Measurements from ENCODE around the gene RCCD1. TPM values are rescaled to one million over a fixed set of nuclear protein-coding genes. Genes with fewer than 3 reads are reported as not detected.
"Not testable (repeated sequence)": the region's sequence is repeated elsewhere in the genome, so short reads cannot be mapped to it uniquely, and the experiment has no call there.

RCCD1 gene
- total RNA-seq, 1 donor from 2014 or later = 11.5 TPM

DNA sequence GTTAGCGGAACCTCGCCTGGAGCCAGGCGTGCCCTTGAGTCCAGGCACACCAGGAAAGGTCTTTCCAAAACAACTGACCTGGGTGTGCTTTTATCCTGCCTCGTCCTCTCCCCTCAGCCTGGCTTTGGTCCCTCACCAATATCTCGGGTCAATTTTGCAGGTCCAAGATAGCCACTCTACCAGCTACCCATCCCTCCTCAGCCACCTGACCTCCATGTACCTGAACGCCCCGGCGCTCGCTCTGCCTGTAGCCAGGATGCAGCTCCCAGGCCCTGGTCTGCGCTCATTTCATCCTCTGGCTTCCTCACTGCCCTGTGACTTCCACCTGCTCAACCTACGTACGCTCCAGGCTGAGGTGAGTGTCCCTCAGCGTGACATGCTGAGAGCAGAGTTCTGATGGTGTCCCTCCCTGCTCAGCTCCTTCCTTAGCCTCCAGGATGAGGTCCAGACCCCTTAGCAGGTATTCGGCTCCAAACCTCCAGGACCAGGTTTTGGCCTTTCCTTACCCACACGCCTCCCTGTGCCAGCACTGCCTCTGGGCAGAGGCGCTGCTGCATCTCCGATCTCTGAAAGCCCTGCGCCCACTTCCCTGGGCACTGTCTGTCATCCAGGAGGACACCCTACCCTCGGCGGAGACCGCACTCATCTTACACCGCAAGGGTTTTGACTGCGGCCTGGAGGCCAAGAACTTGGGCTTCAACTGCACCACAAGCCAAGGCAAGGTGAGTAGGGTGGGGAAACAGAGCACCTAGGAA, 36.5 kb upstream of the RCCD1 start:
- H3K36me3 ChIP-seq (ENCODE audit: control insufficient read depth in 3 of 3, insufficient read depth in 3 of 3, low read length in 3 of 3) = peaks cover 68 to 74% (median 69%) of the 10 kb centered on the region in 3 donors
- H3K27ac ChIP-seq (ENCODE audit: low read depth, low read length) = no peak overlapping the region

GRCh38 chr15:90918835-90919234, 35.8 kb upstream of the RCCD1 start:
- H3K4me3 ChIP-seq (ENCODE audit: low read length in 3 of 3) = no peak overlapping the region
- no peak overlapping the region for H3K9ac ChIP-seq (ENCODE audit: low read depth in 1 of 3, low read length in 3 of 3)
- H3K27me3 ChIP-seq (ENCODE audit: control insufficient read depth in 3 of 3, insufficient read depth in 3 of 3, low read length in 3 of 3) = no peaks in the 10 kb centered on the region
- no peak overlapping the region for H3K27ac ChIP-seq (ENCODE audit: low read depth, low read length)
- H3K9me3 ChIP-seq (ENCODE audit: control insufficient read depth in 3 of 3, low read length in 3 of 3) = no peaks in the 10 kb centered on the region
- peaks cover 20 to 47% (median 45%) of the 10 kb centered on the region in 3 donors for H3K4me1 ChIP-seq (ENCODE audit: control insufficient read depth in 3 of 3, insufficient read depth in 3 of 3, low read length in 3 of 3)
- H3K36me3 ChIP-seq (ENCODE audit: control insufficient read depth in 3 of 3, insufficient read depth in 3 of 3, low read length in 3 of 3) = peaks cover 62 to 70% (median 63%) of the 10 kb centered on the region in 3 donors

More for the DNA sequence above, 36.5 kb upstream of the RCCD1 start:
- Histone ChIP-seq H3K27me3 (ENCODE audit: control insufficient read depth in 3 of 3, insufficient read depth in 3 of 3, low read length in 3 of 3) (no peaks in the 10 kb centered on the region), H3K9ac (ENCODE audit: low read depth in 1 of 3, low read length in 3 of 3) (peak overlapping the region in 2 of 3 donors; percentile 43 to 82), H3K4me3 (ENCODE audit: low read length in 3 of 3) (no peak overlapping the region), H3K9me3 (ENCODE audit: control insufficient read depth in 3 of 3, low read length in 3 of 3) (no peaks in the 10 kb centered on the region), H3K4me1 (ENCODE audit: control insufficient read depth in 3 of 3, insufficient read depth in 3 of 3, low read length in 3 of 3) (peaks cover 20 to 49% (median 48%) of the 10 kb centered on the region in 3 donors)

- Histone ChIP-seq H3K4me3 (ENCODE audit: low read length in 3 of 3) (no peak overlapping the region), H3K4me1 (ENCODE audit: control insufficient read depth in 3 of 3, insufficient read depth in 3 of 3, low read length in 3 of 3) (peaks cover 0 to 18% (median 17%) of the 10 kb centered on the region in 3 donors), H3K27ac (ENCODE audit: low read depth, low read length) (no peak overlapping the region), H3K27me3 (ENCODE audit: control insufficient read depth in 3 of 3, insufficient read depth in 3 of 3, low read length in 3 of 3) (no peaks in the 10 kb centered on the region), H3K36me3 (ENCODE audit: control insufficient read depth in 3 of 3, insufficient read depth in 3 of 3, low read length in 3 of 3) (peaks cover 44 to 48% (median 45%) of the 10 kb centered on the region in 3 donors), H3K9me3 (ENCODE audit: control insufficient read depth in 3 of 3, low read length in 3 of 3) (no peaks in the 10 kb centered on the region), H3K9ac (ENCODE audit: low read depth in 1 of 3, low read length in 3 of 3) (no peak overlapping the region)
Measured at GRCh38 chr15:90921887-90922286, 32.8 kb upstream of the RCCD1 start.

DNA sequence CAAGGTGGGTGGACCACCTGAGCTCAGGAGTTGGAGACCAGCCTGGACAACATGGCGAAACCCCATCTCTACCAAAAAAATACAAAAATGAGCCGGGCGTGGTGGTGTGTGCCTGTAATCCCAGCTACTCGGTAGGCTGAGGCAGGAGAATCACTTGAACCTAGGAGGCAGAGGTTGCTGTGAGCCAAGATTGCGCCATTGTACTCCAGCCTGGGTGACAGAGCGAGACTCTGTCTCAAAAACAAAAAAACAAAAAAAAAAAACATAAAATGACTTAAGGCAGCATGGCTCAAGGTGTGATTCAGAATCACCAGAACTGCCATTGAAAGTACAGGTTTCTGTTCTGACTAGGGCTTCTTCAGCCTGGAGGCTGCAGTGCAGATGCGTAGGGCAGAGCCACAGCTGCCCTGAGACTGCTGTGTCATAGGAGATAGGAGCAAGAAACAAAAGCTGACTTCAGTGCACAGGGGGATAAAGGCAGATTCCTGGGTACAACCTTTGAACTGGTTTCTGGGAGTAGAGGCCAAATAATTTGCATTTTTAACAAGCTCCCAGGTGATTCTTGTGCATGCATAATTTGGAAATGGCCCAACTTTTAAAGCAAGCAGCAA, 31.9 kb upstream of the RCCD1 start:
- peaks cover 36 to 39% (median 36%) of the 10 kb centered on the region in 3 donors for H3K36me3 ChIP-seq (ENCODE audit: control insufficient read depth in 3 of 3, insufficient read depth in 3 of 3, low read length in 3 of 3)
- not testable (repeated sequence) for H3K27me3 ChIP-seq (ENCODE audit: control insufficient read depth in 3 of 3, insufficient read depth in 3 of 3, low read length in 3 of 3); H3K27ac ChIP-seq (ENCODE audit: low read depth, low read length); H3K9ac ChIP-seq (ENCODE audit: low read depth in 1 of 3, low read length in 3 of 3); H3K9me3 ChIP-seq (ENCODE audit: control insufficient read depth in 3 of 3, low read length in 3 of 3); H3K4me3 ChIP-seq (ENCODE audit: low read length in 3 of 3); H3K4me1 ChIP-seq (ENCODE audit: control insufficient read depth in 3 of 3, insufficient read depth in 3 of 3, low read length in 3 of 3)

- Histone ChIP-seq H3K36me3 (ENCODE audit: control insufficient read depth in 3 of 3, insufficient read depth in 3 of 3, low read length in 3 of 3) (peaks cover 21 to 24% (median 23%) of the 10 kb centered on the region in 3 donors), H3K9me3 (ENCODE audit: control insufficient read depth in 3 of 3, low read length in 3 of 3) (no peaks in the 10 kb centered on the region), H3K27ac (ENCODE audit: low read depth, low read length) (no peak overlapping the region), H3K27me3 (ENCODE audit: control insufficient read depth in 3 of 3, insufficient read depth in 3 of 3, low read length in 3 of 3) (no peaks in the 10 kb centered on the region), H3K4me1 (ENCODE audit: control insufficient read depth in 3 of 3, insufficient read depth in 3 of 3, low read length in 3 of 3) (peaks cover 3 to 8% (median 5%) of the 10 kb centered on the region in 3 donors), H3K9ac (ENCODE audit: low read depth in 1 of 3, low read length in 3 of 3) (no peak overlapping the region), H3K4me3 (ENCODE audit: low read length in 3 of 3) (no peak overlapping the region)
Measured at GRCh38 chr15:90924375-90924774, 30.3 kb upstream of the RCCD1 start.

GRCh38 chr15:90926766-90927165, 27.9 kb upstream of the RCCD1 start:
- not testable (repeated sequence) for H3K27ac ChIP-seq (ENCODE audit: low read depth, low read length); H3K27me3 ChIP-seq (ENCODE audit: control insufficient read depth in 3 of 3, insufficient read depth in 3 of 3, low read length in 3 of 3); H3K36me3 ChIP-seq (ENCODE audit: control insufficient read depth in 3 of 3, insufficient read depth in 3 of 3, low read length in 3 of 3); H3K9ac ChIP-seq (ENCODE audit: low read depth in 1 of 3, low read length in 3 of 3); H3K9me3 ChIP-seq (ENCODE audit: control insufficient read depth in 3 of 3, low read length in 3 of 3); H3K4me3 ChIP-seq (ENCODE audit: low read length in 3 of 3)
- H3K4me1 ChIP-seq (ENCODE audit: control insufficient read depth in 3 of 3, insufficient read depth in 3 of 3, low read length in 3 of 3) = peaks cover 17 to 20% (median 20%) of the 10 kb centered on the region in 3 donors

- H3K4me1 ChIP-seq (ENCODE audit: control insufficient read depth in 3 of 3, insufficient read depth in 3 of 3, low read length in 3 of 3) = peaks cover 27 to 31% (median 30%) of the 10 kb centered on the region in 3 donors
- H3K4me3 ChIP-seq (ENCODE audit: low read length in 3 of 3); H3K9me3 ChIP-seq (ENCODE audit: control insufficient read depth in 3 of 3, low read length in 3 of 3); H3K36me3 ChIP-seq (ENCODE audit: control insufficient read depth in 3 of 3, insufficient read depth in 3 of 3, low read length in 3 of 3); H3K9ac ChIP-seq (ENCODE audit: low read depth in 1 of 3, low read length in 3 of 3); H3K27ac ChIP-seq (ENCODE audit: low read depth, low read length); H3K27me3 ChIP-seq (ENCODE audit: control insufficient read depth in 3 of 3, insufficient read depth in 3 of 3, low read length in 3 of 3): not testable (repeated sequence)
Measured at GRCh38 chr15:90928106-90928505, 26.6 kb upstream of the RCCD1 start.

DNA sequence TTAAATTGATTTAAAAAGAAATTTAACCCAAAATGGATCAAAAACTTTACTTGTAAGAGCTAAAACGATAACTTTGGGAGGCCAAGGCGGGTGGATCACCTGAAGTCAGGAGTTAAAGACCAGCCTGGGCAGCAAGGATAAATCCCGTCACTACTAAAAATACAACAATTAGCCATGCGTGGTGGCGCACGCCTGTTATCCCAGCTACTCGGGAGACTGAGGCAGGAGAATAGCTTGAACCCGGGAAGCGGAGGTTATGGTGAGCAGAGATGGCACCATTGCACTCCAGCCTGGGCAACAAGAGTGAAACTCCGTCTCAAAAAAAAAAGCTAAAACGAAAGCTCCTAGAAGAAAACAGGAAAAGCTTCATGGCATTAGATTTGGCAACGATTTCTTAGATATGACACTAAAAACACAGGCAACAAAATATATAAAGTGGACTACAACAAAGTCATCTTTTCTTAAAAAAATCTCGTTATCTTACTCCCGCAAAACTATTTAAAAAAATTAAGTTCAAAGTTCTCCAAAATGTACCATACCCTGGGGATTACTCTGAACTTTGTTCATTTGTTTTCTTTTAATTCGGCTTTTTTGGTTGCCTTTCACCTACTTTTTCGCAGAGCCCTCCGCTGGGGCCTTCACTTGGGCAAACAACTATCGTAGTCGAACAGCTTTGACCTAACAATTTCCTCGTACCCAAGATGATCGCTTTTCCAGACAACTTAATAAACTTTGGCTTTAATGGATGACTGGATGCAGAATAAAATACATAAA, 25.3 kb upstream of the RCCD1 start:
- peak overlapping the region; percentile 85 to 90 (median 88) for H3K9ac ChIP-seq (ENCODE audit: low read depth in 1 of 3, low read length in 3 of 3)
- H3K36me3 ChIP-seq (ENCODE audit: control insufficient read depth in 3 of 3, insufficient read depth in 3 of 3, low read length in 3 of 3) = no peaks in the 10 kb centered on the region
- H3K4me3 ChIP-seq (ENCODE audit: low read length in 3 of 3) = peak overlapping the region; percentile 84 to 89 (median 87)
- peaks cover 34 to 36% (median 35%) of the 10 kb centered on the region in 3 donors for H3K4me1 ChIP-seq (ENCODE audit: control insufficient read depth in 3 of 3, insufficient read depth in 3 of 3, low read length in 3 of 3)
- peak overlapping the region; percentile 87 for H3K27ac ChIP-seq (ENCODE audit: low read depth, low read length)
- H3K27me3 ChIP-seq (ENCODE audit: control insufficient read depth in 3 of 3, insufficient read depth in 3 of 3, low read length in 3 of 3) = no peaks in the 10 kb centered on the region
- H3K9me3 ChIP-seq (ENCODE audit: control insufficient read depth in 3 of 3, low read length in 3 of 3) = no peaks in the 10 kb centered on the region

DNA sequence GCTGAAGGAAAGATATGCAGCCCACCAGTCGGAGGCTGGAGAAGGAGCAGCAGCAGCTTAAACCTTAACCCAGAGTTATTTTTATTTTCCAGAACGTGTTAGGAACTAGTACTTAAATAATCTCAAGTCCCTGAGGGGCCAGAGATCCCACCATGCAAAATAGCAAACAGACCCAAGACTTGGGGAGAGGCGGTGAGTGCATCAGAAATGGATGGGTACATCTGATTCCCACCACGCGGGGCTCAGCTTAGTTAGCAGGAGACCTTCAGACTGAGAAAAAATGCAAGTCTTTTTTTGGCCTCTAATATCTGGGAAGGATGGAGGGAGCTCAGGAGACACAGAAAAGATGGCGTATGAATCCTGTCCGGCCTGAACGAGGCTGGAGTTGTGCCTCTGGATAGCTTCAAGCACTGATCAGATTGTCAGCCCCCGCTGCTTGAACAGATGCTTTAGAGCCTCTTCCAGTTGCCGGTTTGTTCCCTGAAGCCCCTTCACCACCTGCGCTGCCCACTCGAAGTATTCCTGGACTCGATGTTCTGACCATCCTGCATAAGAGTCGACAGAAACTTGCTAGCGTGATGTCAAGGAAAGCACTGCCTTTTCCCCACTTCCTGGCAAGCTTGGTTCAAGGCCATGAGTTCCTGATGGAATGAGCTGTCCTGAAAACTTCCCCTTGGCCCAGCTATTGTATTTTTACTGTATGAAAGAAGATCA, 23.7 kb upstream of the RCCD1 start:
- H3K9ac ChIP-seq (ENCODE audit: low read depth in 1 of 3, low read length in 3 of 3) = peak overlapping the region in 2 of 3 donors; percentile 88 to 89
- peaks cover 0 to 2% (median under 1%) of the 10 kb centered on the region in 3 donors for H3K36me3 ChIP-seq (ENCODE audit: control insufficient read depth in 3 of 3, insufficient read depth in 3 of 3, low read length in 3 of 3)
- H3K4me1 ChIP-seq (ENCODE audit: control insufficient read depth in 3 of 3, insufficient read depth in 3 of 3, low read length in 3 of 3) = peaks cover 44 to 46% (median 45%) of the 10 kb centered on the region in 3 donors
- H3K4me3 ChIP-seq (ENCODE audit: low read length in 3 of 3) = peak overlapping the region; percentile 84 to 89 (median 87)
- H3K27ac ChIP-seq (ENCODE audit: low read depth, low read length) = peak overlapping the region; percentile 87
- H3K27me3 ChIP-seq (ENCODE audit: control insufficient read depth in 3 of 3, insufficient read depth in 3 of 3, low read length in 3 of 3) = no peaks in the 10 kb centered on the region
- no peaks in the 10 kb centered on the region for H3K9me3 ChIP-seq (ENCODE audit: control insufficient read depth in 3 of 3, low read length in 3 of 3)
